OCI-LY7 (cell line): Measurements from ENCODE around the gene NUP93.

Source experiments
- EZH2phosphoT487 ChIP-seq: fragments of 200-600 bp; sonication (generic); IDR thresholded peaks from 2 replicates; pipeline ENCODE4 v1.6.1; 2018; ENCODE audit warnings: low read depth, borderline replicate concordance, mild to moderate bottlenecking, mixed run types, antibody characterized with exemption, low read length, moderate library complexity, mixed read lengths
- TF ChIP-seq, protein P1 (sequence below): fragments of 200-600 bp; sonication (generic); conservative IDR thresholded peaks from 2 replicates; pipeline ENCODE4 v1.5.1; 2014; ENCODE audit warnings: mild to moderate bottlenecking, antibody characterized with exemption, low read length, moderate library complexity, mixed read lengths

DNA sequence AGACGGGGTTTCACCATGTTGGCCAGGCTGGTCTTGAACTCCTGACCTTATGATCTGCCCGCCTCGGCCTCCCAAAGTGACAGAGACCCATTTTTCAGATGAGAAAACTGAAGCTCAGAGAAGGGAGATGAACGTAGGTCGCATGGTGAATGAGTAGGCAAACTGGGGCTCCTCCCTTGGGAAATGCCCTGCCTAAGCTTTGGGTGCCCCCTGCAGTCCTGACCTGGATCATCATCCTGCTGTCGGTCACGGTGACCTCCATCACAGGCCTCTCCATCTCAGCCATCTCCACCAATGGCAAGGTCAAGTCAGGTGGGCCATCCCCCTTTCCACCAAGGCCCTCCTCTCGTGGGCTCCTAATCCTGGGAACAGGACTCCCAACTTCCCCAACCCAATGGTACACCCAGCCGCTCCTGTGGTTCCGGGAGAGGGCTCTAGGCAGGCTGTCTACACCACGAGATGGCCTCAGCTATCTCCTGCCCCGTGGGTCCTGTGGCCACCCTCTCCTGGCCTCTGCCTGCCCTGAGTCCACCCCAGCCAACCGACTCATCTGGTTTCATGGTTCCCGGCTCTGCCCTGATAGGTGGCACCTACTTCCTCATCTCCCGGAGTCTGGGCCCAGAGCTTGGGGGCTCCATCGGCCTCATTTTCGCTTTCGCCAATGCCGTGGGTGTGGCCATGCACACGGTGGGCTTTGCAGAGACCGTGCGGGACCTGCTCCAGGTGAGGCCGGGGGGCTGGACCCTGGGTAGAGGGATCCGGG lies 139.8 kb downstream of the NUP93 start:
- TF ChIP-seq, protein P1, sequence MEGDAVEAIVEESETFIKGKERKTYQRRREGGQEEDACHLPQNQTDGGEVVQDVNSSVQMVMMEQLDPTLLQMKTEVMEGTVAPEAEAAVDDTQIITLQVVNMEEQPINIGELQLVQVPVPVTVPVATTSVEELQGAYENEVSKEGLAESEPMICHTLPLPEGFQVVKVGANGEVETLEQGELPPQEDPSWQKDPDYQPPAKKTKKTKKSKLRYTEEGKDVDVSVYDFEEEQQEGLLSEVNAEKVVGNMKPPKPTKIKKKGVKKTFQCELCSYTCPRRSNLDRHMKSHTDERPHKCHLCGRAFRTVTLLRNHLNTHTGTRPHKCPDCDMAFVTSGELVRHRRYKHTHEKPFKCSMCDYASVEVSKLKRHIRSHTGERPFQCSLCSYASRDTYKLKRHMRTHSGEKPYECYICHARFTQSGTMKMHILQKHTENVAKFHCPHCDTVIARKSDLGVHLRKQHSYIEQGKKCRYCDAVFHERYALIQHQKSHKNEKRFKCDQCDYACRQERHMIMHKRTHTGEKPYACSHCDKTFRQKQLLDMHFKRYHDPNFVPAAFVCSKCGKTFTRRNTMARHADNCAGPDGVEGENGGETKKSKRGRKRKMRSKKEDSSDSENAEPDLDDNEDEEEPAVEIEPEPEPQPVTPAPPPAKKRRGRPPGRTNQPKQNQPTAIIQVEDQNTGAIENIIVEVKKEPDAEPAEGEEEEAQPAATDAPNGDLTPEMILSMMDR: peak; percentile 68
- no peak for TF ChIP-seq EZH2phosphoT487
